NCI-H748 treated with DMSO at 0.1 percent for 48 hours (cell line): Measurements from ENCODE around the gene SLCO3A1.

Experiments used
- DNase-seq: peaks from one replicate; lab custom pipeline; 2025; lab: John Stamatoyannopoulos, UW

SLCO3A1 gene

DNA sequence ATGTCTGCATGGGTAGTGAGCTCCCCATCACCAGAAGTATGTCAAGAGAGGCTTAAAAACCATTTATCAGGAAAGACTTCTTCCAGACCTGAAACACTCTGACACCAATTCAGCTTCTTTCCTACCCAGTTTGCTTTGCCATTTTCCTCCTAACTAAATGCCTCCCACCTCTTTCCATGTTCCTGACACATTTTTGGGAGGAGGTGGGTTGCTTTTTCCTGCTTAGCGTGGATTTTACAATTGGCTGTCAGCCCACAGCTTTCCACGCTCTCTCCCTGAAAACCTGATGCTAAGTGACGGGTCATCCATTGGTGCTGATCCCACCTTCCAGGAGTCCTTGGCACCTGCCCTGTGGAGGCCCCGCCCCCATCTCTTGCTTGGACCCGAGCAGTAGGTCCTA lies 275.3 kb downstream of the SLCO3A1 start:
- DNase-seq, result no peak

DNA sequence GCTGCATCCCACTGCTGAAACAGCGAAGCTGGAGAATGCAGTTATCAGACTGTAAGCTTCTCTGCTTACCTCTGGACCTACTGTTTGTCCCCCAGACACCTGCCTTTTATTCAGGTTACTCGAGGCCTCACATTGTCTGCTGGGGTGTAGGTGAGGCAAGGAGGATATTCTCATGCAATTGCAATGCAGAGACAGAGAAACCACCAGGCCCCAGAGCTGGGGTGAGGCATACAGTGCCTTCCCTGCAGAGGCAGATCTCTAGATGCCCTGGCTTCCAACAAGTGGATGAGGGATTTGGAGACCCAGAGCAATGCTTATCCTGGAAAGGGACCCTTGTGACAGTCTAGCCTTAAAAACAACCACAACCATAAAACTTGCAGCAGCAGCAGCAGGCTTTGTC lies 276.7 kb downstream of the SLCO3A1 start:
- no peak for DNase-seq

DNA sequence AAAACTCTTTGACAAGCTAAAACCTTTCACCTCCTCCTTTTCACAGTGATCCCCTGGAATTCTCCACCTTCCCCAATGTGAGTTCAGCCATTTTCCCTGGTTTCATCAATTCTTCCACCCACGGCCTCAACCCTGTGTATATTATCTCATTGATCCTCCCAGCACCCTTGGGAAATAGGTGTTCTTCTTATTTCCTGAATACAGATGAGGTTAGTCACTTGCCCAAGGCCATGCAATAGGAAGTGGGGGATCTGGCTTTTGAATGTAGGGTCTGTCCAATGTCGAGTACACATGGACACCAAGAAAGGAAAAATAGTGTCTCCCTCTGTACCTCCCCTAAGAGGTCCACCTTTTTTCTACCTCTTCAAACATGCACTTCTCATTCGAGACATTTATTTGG lies 277.4 kb downstream of the SLCO3A1 start:
- DNase-seq, result no peak

GRCh38 chr15:92132982-92133755 lies 279.7 kb downstream of the SLCO3A1 start:
- no peak for DNase-seq

DNA sequence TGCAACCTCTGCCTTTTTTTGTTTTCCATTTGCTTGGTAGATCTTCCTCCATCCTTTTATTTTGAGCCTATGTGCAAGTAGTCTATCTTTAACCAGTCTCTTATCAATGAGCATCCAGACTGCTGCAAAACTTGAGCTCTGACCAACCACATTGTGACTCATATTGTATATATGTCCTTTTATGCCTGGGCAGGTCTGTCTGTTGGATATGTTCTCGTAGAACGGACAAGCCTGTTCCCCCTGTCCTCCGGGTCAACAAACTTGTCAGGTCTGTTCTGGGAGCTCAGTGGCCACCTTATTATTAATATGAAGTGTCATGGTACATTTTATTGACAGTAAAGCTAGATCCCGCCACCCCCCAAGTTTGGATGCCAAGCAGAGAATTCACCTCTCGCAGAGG lies 287.3 kb downstream of the SLCO3A1 start:
- no peak for DNase-seq

GRCh38 chr15:92141607-92142006 lies 288.1 kb downstream of the SLCO3A1 start:
- no peak for DNase-seq

GRCh38 chr15:92142242-92143232 lies 289.0 kb downstream of the SLCO3A1 start:
- DNase-seq, result no peak

DNA sequence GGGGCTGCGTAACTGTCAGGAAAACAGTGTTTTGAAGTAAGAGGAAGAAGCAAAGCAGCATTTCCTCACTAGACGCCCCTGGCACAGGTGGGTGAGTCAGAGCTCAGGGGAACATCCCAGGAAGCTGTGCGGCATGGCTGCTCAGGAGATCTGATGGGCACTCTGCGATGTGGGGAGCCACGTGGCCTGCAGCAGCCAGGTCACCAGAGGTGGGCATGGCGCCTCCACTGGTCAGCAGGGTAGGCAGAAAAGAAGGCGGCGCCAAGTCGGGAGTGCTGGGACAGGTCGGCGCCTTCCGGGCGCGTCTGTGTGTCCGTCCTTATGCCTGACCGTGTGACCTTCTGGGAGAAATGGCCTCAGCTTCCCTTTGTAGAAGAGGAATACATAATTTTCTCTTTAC lies 290.3 kb downstream of the SLCO3A1 start:
- no peak for DNase-seq

- no peak for DNase-seq
Observed at GRCh38 chr15:92146511-92147150, 293.1 kb downstream of the SLCO3A1 start.

DNA sequence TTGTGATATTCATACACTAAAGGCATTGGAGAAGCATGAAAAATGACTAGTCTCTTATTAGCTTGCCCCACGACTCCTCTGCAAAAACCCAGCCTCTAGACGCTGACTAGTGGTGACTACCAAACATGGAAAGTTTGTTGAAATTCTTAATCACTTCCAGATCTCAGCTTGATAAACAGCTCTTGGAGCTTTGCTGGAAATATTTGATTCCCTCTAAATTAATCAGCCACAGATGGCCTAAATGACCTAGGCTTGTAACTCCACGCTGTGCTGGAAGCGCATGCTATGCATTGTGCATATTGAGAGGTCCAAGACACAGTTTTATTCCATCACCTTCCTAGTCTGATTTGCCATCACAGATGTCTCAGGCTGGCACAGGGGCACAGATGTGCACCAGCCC lies 295.5 kb downstream of the SLCO3A1 start:
- DNase-seq, result no peak

- DNase-seq, result no peak
Observed at GRCh38 chr15:92149465-92149864, 296.0 kb downstream of the SLCO3A1 start.

DNA sequence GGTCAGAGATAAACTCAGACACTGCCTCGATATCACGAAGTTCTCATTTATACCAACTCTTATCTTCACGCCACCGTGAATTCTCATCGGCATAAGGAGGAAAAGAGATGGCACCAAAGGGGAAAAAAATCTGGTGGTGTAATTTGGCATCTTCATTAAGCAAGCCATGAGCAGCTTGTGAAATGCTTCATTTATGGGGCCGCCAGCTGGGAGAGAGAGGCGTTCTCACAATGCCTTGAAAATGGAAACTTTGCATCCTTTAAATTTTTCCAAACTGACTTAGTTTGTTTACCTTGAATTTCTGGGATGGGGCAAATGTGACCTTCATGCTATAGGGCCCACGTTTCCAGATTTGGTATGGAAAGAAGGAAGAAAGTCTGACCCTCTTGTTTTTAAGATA lies 297.7 kb downstream of the SLCO3A1 start:
- no peak for DNase-seq

- DNase-seq, result no peak
Observed at GRCh38 chr15:92151741-92152140, 298.2 kb downstream of the SLCO3A1 start.

- no peak for DNase-seq
Observed at GRCh38 chr15:92152983-92153382, 299.5 kb downstream of the SLCO3A1 start.

DNA sequence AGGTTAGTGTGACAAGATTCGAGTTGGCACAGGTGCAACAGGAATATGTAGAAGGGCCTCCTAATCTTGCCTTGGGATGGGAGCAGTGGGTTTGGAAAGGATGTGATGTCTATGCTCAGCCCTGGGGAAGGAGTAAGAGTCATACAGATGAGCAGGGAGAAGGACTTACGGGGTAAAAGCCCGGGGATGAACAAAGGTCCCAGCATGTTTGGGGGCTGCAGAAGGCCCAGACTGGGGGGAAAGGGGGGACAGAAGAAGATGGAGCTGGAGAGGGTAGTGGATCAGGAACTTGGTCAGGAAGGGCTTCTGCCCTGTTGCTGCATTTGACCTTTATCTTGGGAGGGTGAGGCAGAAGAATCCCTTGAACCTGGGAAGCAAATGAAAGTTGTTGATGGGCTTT lies 300.1 kb downstream of the SLCO3A1 start:
- no peak for DNase-seq

GRCh38 chr15:92155934-92156333 lies 302.4 kb downstream of the SLCO3A1 start:
- no peak for DNase-seq

GRCh38 chr15:92157666-92158298 lies 304.3 kb downstream of the SLCO3A1 start:
- no peak for DNase-seq

GRCh38 chr15:92158426-92158825 lies 304.9 kb downstream of the SLCO3A1 start:
- no peak for DNase-seq

DNA sequence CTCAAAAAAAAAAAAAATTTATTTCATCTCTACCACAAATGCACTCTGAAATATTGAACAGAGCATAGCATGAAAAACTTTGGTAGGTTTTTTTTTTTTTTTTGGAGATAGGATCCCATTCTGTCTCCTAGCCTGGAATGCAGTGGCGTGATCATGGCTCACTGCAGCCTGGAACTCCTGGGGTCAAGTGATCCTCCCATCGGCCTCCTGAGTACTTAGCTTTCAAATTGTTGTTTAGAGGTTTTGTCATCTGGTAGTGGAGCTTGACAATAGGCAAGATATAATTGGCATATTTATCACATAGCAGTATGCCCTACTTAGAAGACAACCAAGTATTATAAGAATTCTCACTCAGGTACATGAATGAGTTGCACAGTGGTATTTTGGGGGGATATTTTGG lies 306.0 kb downstream of the SLCO3A1 start:
- DNase-seq, result no peak

- no peak for DNase-seq
Observed at GRCh38 chr15:92159906-92160841, 306.7 kb downstream of the SLCO3A1 start.
